Adrenal gland (tissue), 12 donors: ENCODE data around the gene BCL2A1. TPM values are rescaled to one million over a fixed set of nuclear protein-coding genes. Genes with fewer than 3 reads are reported as not detected.

Experiments
- DNase-seq, 7 donors: peaks; one replicate each; pipeline ENCODE4 v3.0.0-alpha.2; 2019 to 2020
- H3K27ac ChIP-seq, 5 donors: fragments of 200-600 bp; sonication (generic) in 4 of 5; 1 replicate in 3 of 5; 2 replicates in 2 of 5; pipeline versions ENCODE4 v1.5.1 to v1.8.0; 2016 to 2020; ENCODE audit warnings: mild to moderate bottlenecking in 1 of 5
- H3K27me3 ChIP-seq: fragments of 200-600 bp; 2 replicates; pipeline ENCODE4 v1.8.0; 2021
- H3K36me3 ChIP-seq, 2 donors: fragments of 200-600 bp; replicated peaks in 1 of 2; 1 replicate in 1 of 2; 2 replicates in 1 of 2; pipeline versions ENCODE4 v1.5.1 to v1.8.0; 2018 to 2022
- H3K4me1 ChIP-seq, 2 donors: fragments of 200-600 bp; replicated peaks in 1 of 2; 1 replicate in 1 of 2; 2 replicates in 1 of 2; pipeline versions ENCODE4 v1.5.1 to v1.8.0; 2018 to 2021
- H3K4me3 ChIP-seq, 4 donors: fragments of 200-600 bp; sonication (generic) in 3 of 4; one replicate each; pipeline ENCODE4 v1.5.1; 2016 to 2018
- H3K9me3 ChIP-seq, 3 donors: fragments of 200-600 bp; sonication (generic) in 1 of 3; replicated peaks in 1 of 3; 1 replicate in 2 of 3; 2 replicates in 1 of 3; pipeline versions ENCODE4 v1.5.1 to v1.8.0; 2016 to 2021
- CTCF ChIP-seq, 6 experiments: fragments of 450-650 bp in 4 of 6; fragments of 200-600 bp in 2 of 6; sonication (generic) in 1 of 6; IDR thresholded peaks; 1 replicate in 5 of 6; 2 replicates in 1 of 6; pipeline versions ENCODE4 v1.5.1 to v1.8.0; 2016 to 2021; ENCODE audit warnings: antibody characterized with exemption in 6 of 6, mild to moderate bottlenecking in 2 of 6, moderate library complexity in 1 of 6
- POLR2A ChIP-seq, 2 donors: fragments of 450-650 bp; IDR thresholded peaks; one replicate each; pipeline ENCODE4 v1.6.1; 2017; ENCODE audit warnings: antibody characterized with exemption in 2 of 2, mild to moderate bottlenecking in 2 of 2, moderate library complexity in 1 of 2
- WGBS, 4 donors: extraction: QIAGEN DNeasy Blood & Tissue Kit in 2 of 4; methylation state at CpG; one replicate each; pipeline versions ENCODE4 v1.1.5 to v1.1.7; 2013 to 2017; 5-methylcytosine and 5-hydroxymethylcytosine counted together
- intact Hi-C, 2 donors: fragments of 100-400 bp; cut with DNase I; formaldehyde crosslinking; loops; one replicate each; pipeline versions ENCODE4 v1.14.1 to v1.15.0; 2022 to 2023
- polyA plus RNA-seq, 3 donors: library from polyadenylated mRNA; stranded (reverse); fragments of 200-250 nt in 2 of 3; fragments of 350-450 nt in 1 of 3; fragmentation: Illumina TruSeq in 1 of 3; extraction: RNeasy Lipid Tissue Mini Kit (QIAGEN cat#74804) in 1 of 3; gene quantifications; one replicate each; pipeline ENCODE4 v1.2.3, GENCODE V29; 2013 to 2014
- total RNA-seq, 9 donors: library from RNA; depleted of rRNA in 4 of 9; stranded (reverse); fragments of >200 nt in 4 of 9; fragments of 120-200 nt in 1 of 9; fragmentation: NEBNext Ultra II Directional in 1 of 9; extraction: Animal tissue kit (Norgen Biotek cat#: 25700) in 1 of 9; gene quantifications; one replicate each; pipeline versions ENCODE4 v1.1.0 to v1.2.4, GENCODE V29; 2013 to 2023
- donor health status: healthy with polysubstance abuse.
- donor health status: Bipolar disorder and iron deficiency.
- donor health status: DM: yes; HTN: yes; CAD: no.
- donor health status: DM: no; HTN: no; CAD: no.
- donor health status: DM: no; HTN: no; CAD: no.
- donor health status: DM: yes; HTN: yes; CAD: no.

The BCL2A1 gene
- total and polyA plus RNA-seq, 12 donors, result 0.56 to 19.1 (median 1.4) TPM; not detected in 1

DNA sequence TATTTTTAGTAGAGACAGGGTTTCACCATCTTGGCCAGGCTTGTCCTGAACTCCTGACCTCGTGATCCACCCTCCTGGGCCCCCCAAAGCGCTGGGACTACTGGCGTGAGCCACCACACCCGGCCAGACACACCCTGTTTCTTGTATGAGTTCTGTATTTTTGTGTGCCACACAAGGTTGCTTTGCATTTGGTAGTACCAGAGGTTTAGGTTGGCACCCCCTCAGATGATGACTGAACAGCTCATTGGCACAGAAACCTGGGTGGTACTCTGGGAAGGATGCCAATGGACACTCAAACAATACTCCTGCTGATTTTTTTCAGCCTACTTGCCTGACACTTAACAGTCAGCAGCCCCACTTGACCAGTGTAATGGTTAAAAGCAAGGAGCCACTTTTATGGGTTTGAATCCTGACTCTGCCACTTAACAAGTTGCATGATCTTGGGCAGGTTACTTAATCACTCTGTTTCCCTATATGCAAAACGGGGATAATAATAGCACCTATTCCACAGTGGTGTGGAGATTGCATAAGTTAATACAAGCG is 39.2 kb upstream of the BCL2A1 start:
- no peaks in the 10 kb centered on the region for H3K27me3 ChIP-seq
- TF ChIP-seq POLR2A (IDR thresholded peaks at IDR 0.05) (no peak), CTCF (IDR thresholded peaks at IDR 0.05) (no peak)
- no peaks in the 10 kb centered on the region for H3K36me3 ChIP-seq
- peak in 1 of 7 donors; percentile 34 for DNase-seq
- no peaks in the 10 kb centered on the region for H3K9me3 ChIP-seq
- no peaks in the 10 kb centered on the region for H3K4me1 ChIP-seq
- intact Hi-C loops, result no loop called here
- H3K4me3 ChIP-seq, result no peak overlapping the region
- 61 to 78% (median 69%) methylated on average over 6 of the region's 6 CpGs for WGBS, 4 donors
- no peak overlapping the region for H3K27ac ChIP-seq

GRCh38 chr15:80007532-80007931 is 36.5 kb upstream of the BCL2A1 start:
- no peaks in the 10 kb centered on the region for H3K27me3 ChIP-seq
- H3K36me3 ChIP-seq, result no peaks in the 10 kb centered on the region
- TF ChIP-seq POLR2A (IDR thresholded peaks at IDR 0.05) (no peak), CTCF (IDR thresholded peaks at IDR 0.05) (no peak)
- no peak overlapping the region for H3K4me3 ChIP-seq
- intact Hi-C loops, result no loop called here
- DNase-seq, result peak in 1 of 7 donors; percentile 2
- H3K27ac ChIP-seq, result no peak overlapping the region
- H3K9me3 ChIP-seq, result no peaks in the 10 kb centered on the region
- H3K4me1 ChIP-seq, result no peaks in the 10 kb centered on the region
- 90 to 93% (median 90%) methylated on average over 5 of the region's 5 CpGs for WGBS, 4 donors

- Histone ChIP-seq H3K27me3 (no peaks in the 10 kb centered on the region), H3K27ac (no peak overlapping the region), H3K36me3 (no peaks in the 10 kb centered on the region), H3K9me3 (no peaks in the 10 kb centered on the region), H3K4me1 (no peaks in the 10 kb centered on the region), H3K4me3 (no peak overlapping the region)
- WGBS, 4 donors, result 83 to 88% (median 86%) methylated on average over 4 to 5 of the region's 5 CpGs
- intact Hi-C loops, result no loop called here
- peak in 1 of 7 donors; percentile 36 for DNase-seq
- TF ChIP-seq CTCF (IDR thresholded peaks at IDR 0.05), result no peak
- TF ChIP-seq POLR2A (IDR thresholded peaks at IDR 0.05), result no peak
Observed at GRCh38 chr15:80006946-80007345, 36.0 kb upstream of the BCL2A1 start.

DNA sequence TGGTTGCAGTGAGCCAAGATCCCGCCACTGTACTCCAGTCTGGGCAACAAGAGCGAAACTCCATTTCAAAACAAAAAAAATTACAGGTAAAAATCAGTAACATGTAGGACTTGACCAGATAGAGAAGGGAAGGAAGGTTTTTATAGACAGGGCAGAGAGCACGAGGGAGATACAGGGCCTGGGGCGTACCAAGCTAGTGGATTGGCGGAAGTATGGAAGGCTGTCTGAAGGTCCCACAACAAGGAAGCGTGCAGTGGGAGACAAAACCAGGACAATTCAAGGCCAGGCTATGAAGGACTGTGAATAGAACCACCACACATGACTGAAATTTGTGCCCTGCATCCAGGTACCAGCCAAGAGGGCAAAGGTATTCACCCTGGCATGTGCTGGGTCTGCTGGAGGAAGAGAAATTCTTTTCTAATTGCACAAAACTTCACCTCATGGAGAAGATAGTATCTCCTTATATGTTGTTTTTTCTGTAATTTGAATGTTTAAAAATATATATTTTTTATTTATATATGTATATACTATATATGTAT is 33.0 kb upstream of the BCL2A1 start:
- DNase-seq, result peak in 1 of 7 donors; percentile 38
- intact Hi-C loops, result no loop called here
- no peaks in the 10 kb centered on the region for H3K4me1 ChIP-seq
- TF ChIP-seq CTCF (IDR thresholded peaks at IDR 0.05), result no peak
- TF ChIP-seq POLR2A (IDR thresholded peaks at IDR 0.05), result no peak
- no peaks in the 10 kb centered on the region for H3K36me3 ChIP-seq
- H3K4me3 ChIP-seq, result no peak overlapping the region
- no peaks in the 10 kb centered on the region for H3K9me3 ChIP-seq
- no peak overlapping the region for H3K27ac ChIP-seq
- 94 to 99% (median 98%) methylated on average over 6 of the region's 6 CpGs for WGBS, 4 donors
- no peaks in the 10 kb centered on the region for H3K27me3 ChIP-seq
